Fibroblast of skin of right biceps (primary cell): ENCODE data around the gene XPNPEP1.
A peak's percentile ranks its signal among the peaks of the same experiment; 100 is the strongest.

Source experiments
- DNase-seq: peaks from one replicate; pipeline ENCODE4 v3.0.0-alpha.2; 2013

Gene XPNPEP1

GRCh38 chr10:109892117-109892516 lies 31.2 kb downstream of the XPNPEP1 start:
- no peak for DNase-seq

- DNase-seq: peak; percentile 31
Observed at GRCh38 chr10:109891105-109891504, 32.2 kb downstream of the XPNPEP1 start.

- DNase-seq: peak; percentile 88
Observed at GRCh38 chr10:109889867-109890266, 33.4 kb downstream of the XPNPEP1 start.

GRCh38 chr10:109887776-109888175 lies 35.5 kb downstream of the XPNPEP1 start:
- DNase-seq: no peak

GRCh38 chr10:109887243-109887642 lies 36.1 kb downstream of the XPNPEP1 start:
- peak; percentile 66 for DNase-seq

GRCh38 chr10:109886781-109887140 lies 36.5 kb downstream of the XPNPEP1 start:
- DNase-seq: peak; percentile 8

GRCh38 chr10:109886037-109886780 lies 37.1 kb downstream of the XPNPEP1 start:
- no peak for DNase-seq

- peak; percentile 88 for DNase-seq
Observed at GRCh38 chr10:109883859-109884771, 39.2 kb downstream of the XPNPEP1 start.

- DNase-seq: no peak
Observed at GRCh38 chr10:109882251-109883057, 40.9 kb downstream of the XPNPEP1 start.

- DNase-seq: no peak
Observed at GRCh38 chr10:109881769-109882057, 41.6 kb downstream of the XPNPEP1 start.

GRCh38 chr10:109880886-109881768 lies 42.2 kb downstream of the XPNPEP1 start:
- no peak for DNase-seq

GRCh38 chr10:109877546-109877945 lies 45.8 kb downstream of the XPNPEP1 start:
- no peak for DNase-seq

- no peak for DNase-seq
Observed at GRCh38 chr10:109875828-109876821, 47.2 kb downstream of the XPNPEP1 start.

GRCh38 chr10:109875151-109875568 lies 48.2 kb downstream of the XPNPEP1 start:
- DNase-seq: no peak

- DNase-seq: no peak
Observed at GRCh38 chr10:109871476-109871875, 51.8 kb downstream of the XPNPEP1 start.

- DNase-seq: no peak
Observed at GRCh38 chr10:109866995-109867635, 56.2 kb downstream of the XPNPEP1 start.

GRCh38 chr10:109866168-109866994 lies 56.9 kb downstream of the XPNPEP1 start:
- no peak for DNase-seq

- no peak for DNase-seq
Observed at GRCh38 chr10:109863775-109864174, 59.5 kb downstream of the XPNPEP1 start.

GRCh38 chr10:109862738-109863137 lies 60.6 kb downstream of the XPNPEP1 start:
- no peak for DNase-seq

- DNase-seq: no peak
Observed at GRCh38 chr10:109862041-109862440, 61.3 kb downstream of the XPNPEP1 start.
